HCT116 (cell line): ENCODE measurements around the gene SLC22A15. TPM values are rescaled to one million over a fixed set of nuclear protein-coding genes. Genes with fewer than 3 reads are reported as not detected.

ENCODE experiments used
- ATAC-seq: fragments of 200-7000 bp; cut with Tn5 transposase; 2 replicates; pipeline ENCODE4 v1.9.1; 2020; ENCODE audit warnings: mild to moderate bottlenecking, moderate library complexity
- BruUV-seq: library from RNA; stranded (reverse); fragments of 400-500 nt; replicated peaks from 2 replicates; lab custom pipeline; 2021; lab: Mats Ljungman, UMichigan
- CTCF ChIA-PET: fragments of 300-600 bp; sonication (Branson Sonifier 250); formaldehyde crosslinking; loops from one replicate; lab custom pipeline; 2021; ENCODE audit warnings: antibody characterized with exemption; lab: Charles Lee
- POLR2A ChIA-PET: fragments of 300-600, 350-600 bp; sonication (Branson Sonifier 250); formaldehyde crosslinking; loops from one replicate; lab custom pipeline; 2021; ENCODE audit warnings: antibody characterized with exemption; lab: Charles Lee
- RAD21 ChIA-PET, 2 experiments: fragments of 300-600 bp; sonication (Branson Sonifier 250); formaldehyde crosslinking; loops; one replicate each; lab custom pipeline; 2023; ENCODE audit warnings: low total read pairs in 2 of 2; ENCODE audit not compliant: uncharacterized antibody in 2 of 2, unreplicated experiment in 2 of 2, low non-redundant PET in 1 of 2; lab: Charles Lee
- DNase-seq: peaks from one replicate; pipeline ENCODE4 v3.0.0-alpha.2; 2010; ENCODE audit warnings: low read depth, low spot score
- H2AFZ ChIP-seq: fragments of 200-600 bp; shearing (Covaris generic), sonication (generic); 2 replicates; pipeline ENCODE4 v1.6.1; 2017; ENCODE audit warnings: low read depth, mixed run types, mixed read lengths, antibody characterized with exemption, low read length; ENCODE audit not compliant: poor library complexity, severe bottlenecking
- H3K27ac ChIP-seq: 2 replicates; pipeline ENCODE4 v1.5.1; 2012; ENCODE audit warnings: low read depth, low read length
- H3K27me3 ChIP-seq: fragments of 200-600 bp; sonication (generic); 2 replicates; pipeline ENCODE4 v1.6.1; 2016; ENCODE audit warnings: mixed run types, low read length, mixed read lengths; ENCODE audit not compliant: insufficient read depth
- H3K36me3 ChIP-seq, 2 experiments: fragments of 200-500 bp in 1 of 2; fragments of 200-600 bp in 1 of 2; sonication (Bioruptor generic) in 1 of 2; sonication (generic) in 1 of 2; 2 replicates each; pipeline versions ENCODE4 v1.5.1 to v1.6.1; 2014 to 2016; ENCODE audit warnings: low read length in 2 of 2, inconsistent platforms in 1 of 2, mixed read lengths in 1 of 2, mixed run types in 1 of 2; ENCODE audit not compliant: insufficient read depth in 2 of 2, control insufficient read depth in 1 of 2
- H3K4me1 ChIP-seq, 2 experiments: fragments of 200-600 bp in 1 of 2; sonication (generic) in 1 of 2; 2 replicates each; pipeline versions ENCODE4 v1.5.1 to v1.6.1; 2012 to 2017; ENCODE audit warnings: low read length in 2 of 2, inconsistent platforms in 1 of 2, mild to moderate bottlenecking in 1 of 2, mixed read lengths in 1 of 2, mixed run types in 1 of 2, moderate library complexity in 1 of 2; ENCODE audit not compliant: insufficient read depth in 2 of 2, control insufficient read depth in 1 of 2
- H3K4me2 ChIP-seq: fragments of 200-600 bp; sonication (generic); 2 replicates; pipeline ENCODE4 v1.6.1; 2017; ENCODE audit warnings: mixed run types, low read length, mixed read lengths
- H3K4me3 ChIP-seq, 2 experiments: fragments of 200-600 bp in 1 of 2; sonication (generic) in 1 of 2; replicated peaks in 1 of 2; 2 replicates each; pipeline ENCODE4 v1.5.1; 2011 to 2016; ENCODE audit warnings: low read length in 2 of 2, control low read depth in 1 of 2, low read depth in 1 of 2, mild to moderate bottlenecking in 1 of 2, mixed read lengths in 1 of 2, mixed run types in 1 of 2
- H3K79me2 ChIP-seq: fragments of 200-600 bp; sonication (generic); 2 replicates; pipeline ENCODE4 v1.6.1; 2017; ENCODE audit warnings: mild to moderate bottlenecking, mixed run types, low read length, moderate library complexity, mixed read lengths; ENCODE audit not compliant: insufficient read depth
- H3K9ac ChIP-seq: fragments of 200-600 bp; sonication (generic); 2 replicates; pipeline ENCODE4 v1.6.1; 2016; ENCODE audit warnings: low read length, mixed read lengths
- H3K9me2 ChIP-seq: fragments of 200-600 bp; sonication (generic), shearing (Covaris generic); 2 replicates; pipeline ENCODE4 v1.6.1; 2017; ENCODE audit warnings: mixed run types, mild to moderate bottlenecking, moderate library complexity; ENCODE audit not compliant: insufficient read depth
- H3K9me3 ChIP-seq, 2 experiments: fragments of 200-500 bp in 1 of 2; fragments of 200-600 bp in 1 of 2; sonication (Bioruptor generic) in 1 of 2; sonication (generic) in 1 of 2; 2 replicates each; pipeline ENCODE4 v1.6.1; 2014 to 2017; ENCODE audit warnings: low read length in 2 of 2, mixed read lengths in 2 of 2, inconsistent platforms in 1 of 2, low read depth in 1 of 2, mild to moderate bottlenecking in 1 of 2, mixed run types in 1 of 2, moderate library complexity in 1 of 2; ENCODE audit not compliant: control insufficient read depth in 1 of 2, insufficient read depth in 1 of 2
- H4K20me1 ChIP-seq: fragments of 200-600 bp; sonication (generic), shearing (Covaris generic); 2 replicates; pipeline ENCODE4 v1.6.1; 2017; ENCODE audit warnings: mixed run types, mild to moderate bottlenecking, moderate library complexity; ENCODE audit not compliant: insufficient read depth
- CEBPB ChIP-seq: IDR thresholded peaks from 2 replicates; pipeline ENCODE4 v1.6.1; 2012; ENCODE audit warnings: low read depth
- EGR1 ChIP-seq: IDR thresholded peaks from 2 replicates; pipeline ENCODE4 v1.6.1; 2012; ENCODE audit warnings: low read depth
- ELF1 ChIP-seq: IDR thresholded peaks from 2 replicates; pipeline ENCODE4 v1.6.1; 2012; ENCODE audit warnings: low read depth, borderline replicate concordance
- FOSL1 ChIP-seq: IDR thresholded peaks from 2 replicates; pipeline ENCODE4 v1.6.1; 2012; ENCODE audit warnings: low read depth
- JUND ChIP-seq: IDR thresholded peaks from 2 replicates; pipeline ENCODE4 v1.6.1; 2012
- POLR2A ChIP-seq: IDR thresholded peaks from 2 replicates; pipeline ENCODE4 v1.7.0; 2011; ENCODE audit warnings: borderline replicate concordance; ENCODE audit not compliant: insufficient read depth, insufficient read length; ENCODE audit errors: extremely low read depth
- RAD21 ChIP-seq: IDR thresholded peaks from 2 replicates; pipeline ENCODE4 v1.6.1; 2012; ENCODE audit warnings: low read depth, mild to moderate bottlenecking
- SIN3A ChIP-seq: IDR thresholded peaks from 2 replicates; pipeline ENCODE4 v1.6.1; 2012; ENCODE audit warnings: low read depth
- SP1 ChIP-seq: IDR thresholded peaks from 2 replicates; pipeline ENCODE4 v1.6.1; 2012; ENCODE audit warnings: low read depth
- TCF7L2 ChIP-seq: IDR thresholded peaks from 2 replicates; pipeline ENCODE4 v1.7.0; 2011; ENCODE audit warnings: borderline replicate concordance, inconsistent platforms; ENCODE audit not compliant: insufficient read depth, insufficient read length; ENCODE audit errors: extremely low read depth
- YY1 ChIP-seq: IDR thresholded peaks from 2 replicates; pipeline ENCODE4 v1.6.1; 2011; ENCODE audit warnings: low read length, low read depth, moderate library complexity, mild to moderate bottlenecking; ENCODE audit not compliant: insufficient replicate concordance; ENCODE audit errors: extremely low read depth
- ZBTB33 ChIP-seq: IDR thresholded peaks from 2 replicates; pipeline ENCODE4 v1.6.1; 2011; ENCODE audit warnings: mild to moderate bottlenecking, low read length, moderate library complexity; ENCODE audit not compliant: insufficient replicate concordance; ENCODE audit errors: extremely low read depth
- intact Hi-C: fragments of 100-400 bp; cut with micrococcal nuclease; formaldehyde crosslinking; loops from 2 replicates; pipeline ENCODE4 v1.10.0; 2022
- total RNA-seq: library from RNA; stranded (reverse); gene quantifications from one replicate; pipeline ENCODE4 v1.2.1, GENCODE V29; 2021; ENCODE audit not compliant: unreplicated experiment
- TF ChIP-seq, protein P1 (sequence below): IDR thresholded peaks from 2 replicates; pipeline ENCODE4 v1.6.1; 2012
- TF ChIP-seq, protein P2 (sequence below), 3 experiments: fragments of 200-600 bp in 1 of 3; sonication (generic) in 1 of 3; IDR thresholded peaks in 2 of 3; conservative IDR thresholded peaks in 1 of 3; 2 replicates each; pipeline ENCODE4 v1.5.1; 2012 to 2017; ENCODE audit warnings: low read depth in 2 of 3, low read length in 2 of 3, antibody characterized with exemption in 1 of 3, borderline replicate concordance in 1 of 3, control low read depth in 1 of 3, mild to moderate bottlenecking in 1 of 3, mixed read lengths in 1 of 3, mixed run types in 1 of 3, moderate library complexity in 1 of 3; ENCODE audit not compliant: insufficient read depth in 1 of 3

Gene SLC22A15
- total RNA-seq, 1 experiment from 2014 or later: 3.1 TPM

DNA sequence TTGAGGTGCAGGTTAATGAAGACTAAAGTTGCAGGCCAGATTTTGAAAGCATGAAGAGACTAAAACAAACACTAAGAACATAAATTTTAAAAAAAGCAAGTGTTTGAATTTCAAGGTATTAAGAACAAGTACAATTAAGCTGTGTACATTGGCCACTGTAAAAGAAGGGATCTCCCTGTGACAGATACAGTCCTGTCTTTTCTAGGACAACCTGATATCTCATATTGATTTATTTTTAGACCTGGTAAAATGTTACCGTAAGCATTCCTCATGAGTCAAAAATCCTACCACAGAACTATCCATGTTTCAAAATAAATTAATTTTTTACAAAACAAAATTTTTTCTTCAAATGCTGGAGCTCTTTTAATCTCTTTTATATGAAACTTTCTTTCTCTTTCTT is 39.4 kb downstream of the SLC22A15 start:
- ChIA-PET RAD21 (no interaction called here), CTCF (no interaction called here), POLR2A (no interaction called here)
- intact Hi-C loops: no loop called here
- Histone ChIP-seq H3K27me3 (no peaks in the 10 kb centered on the region), H3K4me3 (no peak overlapping the region), H3K4me1 (no peaks in the 10 kb centered on the region), H3K9me2 (no peaks in the 10 kb centered on the region), H4K20me1 (no peaks in the 10 kb centered on the region), H3K79me2 (no peaks in the 10 kb centered on the region), H3K27ac (no peak overlapping the region), H3K36me3 (no peaks in the 10 kb centered on the region), H3K9me3 (no peaks in the 10 kb centered on the region), H3K9ac (no peak overlapping the region), H2AFZ (no peak overlapping the region), H3K4me2 (no peak overlapping the region)
- DNase-seq: no peak
- ATAC-seq: no peak
- no TSS peak for BruUV-seq
- TF ChIP-seq EGR1: no peak
- TF ChIP-seq ELF1: no peak
- no peak for TF ChIP-seq POLR2A
- TF ChIP-seq, protein P1, sequence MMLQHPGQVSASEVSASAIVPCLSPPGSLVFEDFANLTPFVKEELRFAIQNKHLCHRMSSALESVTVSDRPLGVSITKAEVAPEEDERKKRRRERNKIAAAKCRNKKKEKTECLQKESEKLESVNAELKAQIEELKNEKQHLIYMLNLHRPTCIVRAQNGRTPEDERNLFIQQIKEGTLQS: no peak
- TF ChIP-seq CEBPB: no peak
- no peak for TF ChIP-seq RAD21
- TF ChIP-seq, protein P2, sequence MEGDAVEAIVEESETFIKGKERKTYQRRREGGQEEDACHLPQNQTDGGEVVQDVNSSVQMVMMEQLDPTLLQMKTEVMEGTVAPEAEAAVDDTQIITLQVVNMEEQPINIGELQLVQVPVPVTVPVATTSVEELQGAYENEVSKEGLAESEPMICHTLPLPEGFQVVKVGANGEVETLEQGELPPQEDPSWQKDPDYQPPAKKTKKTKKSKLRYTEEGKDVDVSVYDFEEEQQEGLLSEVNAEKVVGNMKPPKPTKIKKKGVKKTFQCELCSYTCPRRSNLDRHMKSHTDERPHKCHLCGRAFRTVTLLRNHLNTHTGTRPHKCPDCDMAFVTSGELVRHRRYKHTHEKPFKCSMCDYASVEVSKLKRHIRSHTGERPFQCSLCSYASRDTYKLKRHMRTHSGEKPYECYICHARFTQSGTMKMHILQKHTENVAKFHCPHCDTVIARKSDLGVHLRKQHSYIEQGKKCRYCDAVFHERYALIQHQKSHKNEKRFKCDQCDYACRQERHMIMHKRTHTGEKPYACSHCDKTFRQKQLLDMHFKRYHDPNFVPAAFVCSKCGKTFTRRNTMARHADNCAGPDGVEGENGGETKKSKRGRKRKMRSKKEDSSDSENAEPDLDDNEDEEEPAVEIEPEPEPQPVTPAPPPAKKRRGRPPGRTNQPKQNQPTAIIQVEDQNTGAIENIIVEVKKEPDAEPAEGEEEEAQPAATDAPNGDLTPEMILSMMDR (IDR thresholded peaks at IDR 0.05 in 2 of 3, conservative IDR thresholded peaks at IDR 0.05 in 1 of 3; ENCODE audit: borderline replicate concordance in 1 of 3, insufficient read depth in 1 of 3, low read depth in 2 of 3, low read length in 2 of 3): no peak
- TF ChIP-seq FOSL1: no peak
- TF ChIP-seq SIN3A: no peak
- TF ChIP-seq TCF7L2: no peak
- TF ChIP-seq YY1: no peak
- no peak for TF ChIP-seq SP1
- TF ChIP-seq ZBTB33: no peak
- no peak for TF ChIP-seq JUND
